Globus pallidus (tissue), 1 donor: ENCODE results near the gene PAPSS2.
"Not testable (repeated sequence)": the region's sequence is repeated elsewhere in the genome, so short reads cannot be mapped to it uniquely, and the experiment has no call there.

ENCODE experiments used
- DNase-seq: peaks from one replicate; pipeline ENCODE4 v3.0.0-alpha.2; 2015; ENCODE audit warnings: low spot score

PAPSS2 gene

DNA sequence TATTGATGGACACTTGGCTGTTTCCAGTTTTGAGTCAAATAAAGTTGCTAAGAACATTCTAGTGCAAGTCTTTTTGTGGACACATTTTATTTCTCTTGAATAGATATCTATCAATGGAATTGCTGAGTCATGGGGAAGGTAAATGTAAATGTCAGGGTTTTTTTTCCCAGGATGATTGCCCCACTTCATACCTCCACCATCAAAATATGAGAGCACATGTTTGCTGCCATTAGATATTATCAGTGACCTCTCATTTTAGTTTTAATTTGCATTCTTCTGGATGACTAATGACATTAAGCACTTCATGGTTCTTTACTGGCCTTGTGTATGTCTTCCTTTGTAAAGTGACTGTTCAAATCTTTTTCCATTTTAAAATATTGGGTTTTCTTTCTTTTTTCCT is 45.7 kb downstream of the PAPSS2 start:
- no peak for DNase-seq

DNA sequence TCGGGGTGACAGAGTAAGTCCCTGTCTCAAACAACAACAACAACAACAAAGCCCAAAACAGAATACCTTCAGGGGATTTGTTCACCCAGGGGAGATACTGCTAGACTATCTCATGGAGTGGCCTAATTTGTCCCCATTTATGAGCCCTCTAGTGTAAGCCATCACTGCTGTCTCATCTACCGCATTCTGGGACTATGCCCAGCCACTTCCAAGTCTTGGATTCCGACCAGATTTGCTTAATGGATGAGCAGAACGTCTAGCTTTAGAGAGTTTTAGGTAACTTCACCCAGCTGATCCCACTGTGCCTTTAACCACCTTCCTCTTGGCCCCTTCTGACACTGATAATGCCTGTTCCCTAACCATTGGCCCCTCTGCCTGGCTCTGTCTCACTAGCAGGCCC is 47.1 kb downstream of the PAPSS2 start:
- DNase-seq: no peak

DNA sequence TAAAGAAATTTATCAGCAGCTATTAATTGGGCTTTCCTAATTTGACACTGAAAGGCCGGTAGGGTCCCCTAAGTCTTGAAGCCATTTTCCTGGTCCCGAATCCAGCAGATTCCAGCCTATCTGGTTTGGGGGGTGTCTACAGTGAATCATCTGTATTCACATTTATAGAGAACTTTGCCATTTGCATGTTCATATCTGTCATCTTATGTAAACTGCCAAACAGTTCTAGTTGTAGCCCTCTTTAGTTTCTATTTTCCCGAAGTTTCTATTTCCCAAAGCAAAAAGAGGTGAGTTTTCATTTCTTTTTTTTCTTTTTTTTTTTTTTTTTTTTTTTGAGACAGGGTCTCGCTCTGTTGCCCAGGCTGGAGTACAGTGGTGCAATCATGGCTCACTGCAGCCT is 47.6 kb downstream of the PAPSS2 start:
- no peak for DNase-seq

DNA sequence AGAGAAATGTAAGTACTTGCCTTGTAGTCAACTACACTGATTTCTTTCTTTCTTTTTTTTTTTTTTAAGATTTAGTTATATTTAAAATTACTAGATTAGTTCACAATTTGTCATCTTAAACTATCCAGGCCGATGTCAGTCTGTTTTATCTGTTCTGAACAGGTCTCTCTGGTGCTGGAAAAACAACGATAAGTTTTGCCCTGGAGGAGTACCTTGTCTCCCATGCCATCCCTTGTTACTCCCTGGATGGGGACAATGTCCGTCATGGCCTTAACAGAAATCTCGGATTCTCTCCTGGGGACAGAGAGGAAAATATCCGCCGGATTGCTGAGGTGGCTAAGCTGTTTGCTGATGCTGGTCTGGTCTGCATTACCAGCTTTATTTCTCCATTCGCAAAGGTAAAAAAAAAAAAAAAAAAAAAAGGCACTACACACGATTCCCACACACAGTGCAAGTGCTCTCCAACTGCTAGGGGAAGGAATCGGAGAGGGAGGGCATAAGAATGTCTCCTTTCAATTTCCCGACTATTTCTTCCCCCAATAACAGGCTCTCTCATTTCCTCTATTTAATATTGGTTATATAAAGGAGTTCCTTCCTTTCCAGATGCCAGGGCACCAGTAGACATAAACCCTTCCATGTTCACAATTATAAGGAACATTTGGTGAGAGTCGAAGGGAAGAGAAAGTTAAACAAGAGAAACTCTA is 53.4 kb downstream of the PAPSS2 start:
- DNase-seq: no peak

DNA sequence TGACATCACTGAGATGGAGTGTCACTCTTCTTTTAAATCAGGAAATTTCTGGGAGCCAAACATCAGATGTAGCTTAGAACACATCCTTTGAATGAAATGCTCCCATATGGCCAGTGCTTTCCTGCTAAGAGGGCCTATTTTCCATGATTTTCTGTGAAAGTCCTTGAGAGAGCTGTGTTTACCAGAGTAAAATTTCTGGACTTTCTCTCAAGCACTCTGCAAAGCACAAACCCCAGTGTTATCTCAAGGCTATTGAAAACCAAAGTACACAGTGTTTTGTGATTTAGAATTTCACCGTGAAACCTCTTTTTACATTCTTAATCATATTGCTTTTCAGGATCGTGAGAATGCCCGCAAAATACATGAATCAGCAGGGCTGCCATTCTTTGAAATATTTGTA is 54.0 kb downstream of the PAPSS2 start:
- no peak for DNase-seq

DNA sequence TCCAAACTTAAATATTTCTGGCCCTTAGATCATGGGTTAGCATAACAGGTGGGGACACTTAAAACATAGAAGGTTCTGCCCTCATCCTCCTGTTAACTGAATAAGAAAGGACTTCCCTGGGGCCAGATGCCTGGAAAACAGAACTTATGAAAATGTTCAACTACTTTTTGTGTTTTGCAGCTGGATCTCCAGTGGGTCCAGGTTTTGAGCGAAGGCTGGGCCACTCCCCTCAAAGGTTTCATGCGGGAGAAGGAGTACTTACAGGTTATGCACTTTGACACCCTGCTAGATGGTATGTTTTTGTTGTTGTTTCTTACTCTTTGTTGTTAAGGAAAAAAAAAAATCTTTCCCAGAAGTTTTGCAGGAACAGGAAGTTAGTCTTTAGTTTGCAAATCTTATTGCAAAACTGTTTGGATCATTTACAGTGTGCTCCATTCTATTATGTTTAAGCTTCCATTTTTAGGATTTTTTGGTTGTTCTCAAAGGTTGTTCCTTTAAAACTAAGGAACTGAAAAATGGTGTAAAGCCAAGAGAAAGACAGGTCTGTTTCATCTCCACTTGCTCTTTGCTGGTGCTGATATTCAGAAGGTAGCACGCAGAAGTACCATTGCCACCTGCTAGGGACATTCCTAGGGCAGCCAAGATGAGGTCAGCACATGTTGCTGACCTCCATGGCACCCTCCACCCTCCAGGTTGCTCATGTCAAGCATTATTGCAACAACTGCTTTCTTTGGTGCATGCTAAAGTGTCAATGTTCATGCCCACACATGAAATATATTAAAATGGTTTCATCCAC is 56.1 kb downstream of the PAPSS2 start:
- no peak for DNase-seq

DNA sequence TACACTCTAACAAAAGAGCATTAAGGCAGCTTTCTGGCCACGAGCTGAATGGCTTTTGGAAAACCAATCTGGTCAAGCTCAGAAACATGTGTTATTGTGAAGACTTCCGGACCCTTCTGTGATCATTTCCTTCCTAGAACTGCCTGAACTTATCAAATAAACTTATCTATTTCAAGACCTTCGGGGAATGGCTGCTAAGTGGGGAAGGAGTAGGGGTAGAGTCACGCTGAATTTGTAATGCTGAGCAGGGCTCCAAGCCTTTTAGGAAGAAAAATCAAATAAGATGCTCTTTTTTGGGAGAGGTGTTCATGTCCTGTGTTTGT is 56.6 kb downstream of the PAPSS2 start:
- DNase-seq: no peak

DNA sequence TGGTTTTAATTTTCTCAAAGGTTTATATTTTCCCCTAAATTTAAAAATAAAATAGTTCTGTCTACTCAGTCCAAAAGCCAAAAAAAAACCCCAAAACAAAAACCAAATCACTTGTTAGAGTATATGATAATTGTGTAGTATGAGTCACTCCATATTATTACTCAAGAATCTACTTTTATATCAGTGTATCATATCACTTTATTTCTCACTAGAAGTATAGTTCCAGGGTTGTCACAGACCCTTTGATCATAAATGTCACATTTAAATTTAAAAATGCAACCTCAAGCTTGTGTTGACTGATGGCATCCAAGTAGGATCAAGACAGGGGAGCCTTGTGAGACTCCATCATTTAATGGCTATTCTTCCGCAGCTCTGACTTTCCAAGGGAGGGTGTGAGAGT is 61.0 kb downstream of the PAPSS2 start:
- no peak for DNase-seq

DNA sequence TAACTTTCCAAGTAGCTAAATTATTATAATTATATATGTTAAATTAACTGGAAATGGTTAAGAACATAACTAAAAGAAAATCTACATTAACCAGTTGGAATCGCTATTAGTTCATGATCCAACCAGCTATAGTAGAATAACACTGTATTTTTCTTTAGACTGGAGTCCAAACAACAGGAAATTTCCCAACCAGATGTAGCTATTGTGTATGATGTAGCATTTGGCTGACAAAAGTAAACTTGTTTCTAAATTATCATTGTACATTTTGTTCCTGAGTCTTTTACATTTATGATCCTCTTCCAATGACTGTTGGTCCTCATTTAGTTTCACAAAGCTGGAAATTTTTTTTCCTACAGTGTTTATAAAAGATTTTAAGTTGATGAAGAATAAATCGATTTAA is 62.1 kb downstream of the PAPSS2 start:
- DNase-seq: no peak

DNA sequence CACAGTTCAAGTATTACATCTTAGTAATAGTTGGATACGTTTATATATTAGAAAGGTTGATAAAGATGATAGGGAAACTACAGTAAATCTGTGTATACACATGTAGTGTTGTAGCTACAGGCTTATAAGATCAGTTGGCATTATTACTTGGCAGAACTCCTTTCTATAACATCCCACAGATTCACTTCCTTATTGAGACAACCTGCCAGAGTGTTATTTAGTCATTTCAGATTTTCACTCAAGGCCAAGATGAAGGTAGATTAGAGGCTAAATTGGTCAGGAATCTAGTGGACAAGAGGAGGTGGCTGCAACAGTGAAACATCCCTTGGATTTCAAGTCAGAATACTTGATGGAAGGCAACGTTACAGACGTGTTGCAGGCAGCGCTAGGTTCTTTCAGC is 63.0 kb downstream of the PAPSS2 start:
- no peak for DNase-seq

DNA sequence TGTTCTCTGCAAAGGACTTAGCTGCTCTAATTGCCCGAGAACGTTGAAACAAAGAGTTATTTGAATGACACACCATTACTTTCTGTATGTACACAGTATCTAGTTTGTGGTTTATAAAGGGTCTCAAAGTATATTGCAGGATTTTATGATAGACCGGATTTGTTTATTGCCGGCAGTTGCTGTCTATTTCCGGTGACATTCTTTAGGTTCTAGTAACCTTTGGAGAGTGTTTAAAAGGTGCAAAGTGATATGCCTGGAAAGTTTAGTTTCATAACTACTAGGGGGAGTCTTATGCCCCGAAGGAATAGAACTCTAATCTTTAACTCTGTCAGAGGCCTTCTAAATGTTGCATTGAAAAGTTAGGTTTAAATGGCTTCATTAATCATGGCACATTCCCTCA is 63.8 kb downstream of the PAPSS2 start:
- no peak for DNase-seq

DNA sequence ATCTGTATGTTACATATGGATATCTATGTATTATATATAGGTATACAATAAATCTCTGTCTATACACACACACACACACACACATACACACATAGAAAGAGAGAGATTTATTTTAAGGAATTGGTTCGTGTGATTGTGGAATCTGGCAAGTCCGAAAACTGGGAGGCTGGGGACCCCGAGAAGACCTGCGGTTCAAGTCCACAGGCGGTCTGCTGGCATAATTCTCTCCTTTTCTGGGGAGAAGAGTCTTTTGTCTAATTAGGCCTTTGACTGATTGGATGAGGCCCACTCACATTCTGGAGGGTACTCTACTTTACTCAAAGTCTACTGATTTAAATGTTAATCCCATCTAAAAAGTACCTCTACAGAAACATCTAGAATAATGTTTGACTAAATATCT is 65.1 kb downstream of the PAPSS2 start:
- no peak for DNase-seq

DNA sequence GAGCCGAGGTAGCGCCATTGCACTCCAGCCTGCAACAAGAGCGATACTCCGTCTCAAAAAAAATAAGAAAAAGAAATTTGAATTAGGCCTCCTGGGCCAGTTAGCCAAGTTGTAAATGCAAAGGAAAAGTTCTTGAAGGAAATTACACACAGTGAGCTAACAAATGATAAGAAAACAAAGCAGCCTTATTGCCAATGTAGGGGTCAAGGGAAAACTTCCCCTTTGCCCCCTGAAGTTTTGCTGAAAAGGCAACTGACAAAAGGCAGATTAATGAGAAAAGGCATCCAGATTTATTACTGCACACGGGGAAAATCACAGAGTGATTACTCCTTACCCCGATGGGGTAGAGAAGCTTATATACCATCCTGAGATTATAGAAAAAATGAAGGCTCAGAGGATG is 70.3 kb downstream of the PAPSS2 start:
- no peak for DNase-seq

DNA sequence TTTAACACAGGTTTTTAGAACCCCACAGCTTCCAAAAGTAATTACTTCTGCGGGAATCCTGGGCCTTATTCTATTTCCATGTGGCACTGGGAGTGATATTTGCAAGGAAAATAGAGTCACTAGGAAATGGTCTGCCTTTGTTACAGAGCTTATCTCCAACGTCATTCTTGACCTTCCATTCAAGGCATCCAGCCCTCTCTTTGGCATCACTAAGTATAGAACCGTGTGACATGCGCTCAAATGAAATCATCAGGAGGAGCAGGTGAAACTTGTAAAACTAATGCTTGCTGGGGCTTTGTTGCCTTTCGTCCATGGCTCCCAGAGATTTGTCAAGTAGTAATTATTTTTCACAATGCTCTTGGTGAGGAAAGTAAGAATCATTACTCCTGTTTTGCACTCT is 73.4 kb downstream of the PAPSS2 start:
- DNase-seq: no peak

DNA sequence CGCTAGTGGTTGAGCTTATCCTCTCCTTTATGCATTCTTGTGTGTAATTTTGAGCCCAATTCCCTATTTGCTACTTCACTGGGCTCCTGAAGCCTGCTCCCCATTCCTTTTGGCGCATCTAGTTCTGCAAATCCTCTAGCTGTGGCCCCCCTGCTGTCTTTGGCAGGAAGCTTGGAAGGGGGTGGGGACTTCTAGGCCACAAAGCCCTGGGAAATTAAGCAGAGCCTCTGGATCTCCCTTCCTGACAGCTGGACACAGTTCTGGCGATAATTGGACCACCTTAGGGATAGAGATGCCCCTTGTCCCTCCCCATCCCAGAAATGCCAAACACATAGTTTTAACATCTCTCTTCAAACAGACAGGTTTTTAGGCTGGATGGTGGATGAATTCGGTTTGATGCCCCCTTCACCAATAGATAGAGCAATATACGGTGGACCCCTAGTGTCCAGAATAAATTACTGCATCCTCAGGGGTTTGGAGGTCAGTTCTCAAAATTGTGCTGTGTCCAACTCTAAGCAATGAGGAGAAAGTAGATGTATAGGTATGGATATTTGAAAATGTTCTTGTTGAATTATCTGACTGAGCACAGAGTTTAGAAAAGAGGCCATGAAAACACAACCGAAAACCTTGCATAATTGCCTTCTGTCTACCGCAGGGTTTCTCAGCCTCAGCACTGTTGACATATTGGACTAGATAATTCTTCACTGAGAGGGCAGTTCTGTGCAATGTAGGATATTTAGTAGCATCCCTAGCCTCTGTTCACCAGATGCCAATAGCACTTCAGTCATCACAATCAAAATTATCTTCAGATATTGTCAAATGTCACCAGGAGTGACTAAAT is 75.5 kb downstream of the PAPSS2 start:
- peak; percentile 27 for DNase-seq

DNA sequence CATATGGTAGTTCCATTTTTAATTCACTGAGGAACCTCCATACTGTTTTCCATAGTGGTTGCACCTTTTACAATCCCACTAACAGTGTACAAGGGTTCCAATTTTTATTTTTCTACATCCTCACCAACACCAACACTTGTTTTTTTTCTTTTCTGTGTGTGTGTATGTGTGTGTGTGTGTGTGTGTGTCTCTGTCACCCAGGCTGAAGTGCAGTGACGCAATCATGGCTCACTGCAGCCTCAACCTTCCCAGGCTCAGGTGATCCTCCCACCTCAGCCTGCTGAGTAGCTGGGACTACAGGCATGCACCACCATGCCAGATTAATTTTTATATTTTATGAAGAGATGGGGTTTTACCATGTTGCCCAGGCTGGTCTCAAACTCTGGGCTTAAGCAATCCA is 78.6 kb downstream of the PAPSS2 start:
- not testable (repeated sequence) for DNase-seq

DNA sequence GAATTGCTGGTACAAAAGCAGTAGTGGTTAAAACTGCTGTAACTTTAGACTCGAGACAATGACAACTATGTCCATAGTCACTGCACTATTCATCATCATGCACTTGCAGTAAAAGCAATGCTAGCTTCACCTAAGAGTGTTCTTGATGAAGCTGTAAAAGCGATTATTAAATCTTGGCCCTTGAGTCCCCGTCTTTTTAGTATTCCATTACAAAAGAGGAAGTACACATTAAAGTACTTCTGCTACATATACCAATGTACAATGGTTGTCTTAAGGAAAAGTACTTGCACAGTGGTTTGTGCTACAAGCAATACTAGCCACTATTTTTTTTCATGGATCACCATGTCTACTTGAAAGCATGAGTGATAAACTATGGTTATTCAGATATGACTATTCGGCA is 80.0 kb downstream of the PAPSS2 start:
- no peak for DNase-seq

DNA sequence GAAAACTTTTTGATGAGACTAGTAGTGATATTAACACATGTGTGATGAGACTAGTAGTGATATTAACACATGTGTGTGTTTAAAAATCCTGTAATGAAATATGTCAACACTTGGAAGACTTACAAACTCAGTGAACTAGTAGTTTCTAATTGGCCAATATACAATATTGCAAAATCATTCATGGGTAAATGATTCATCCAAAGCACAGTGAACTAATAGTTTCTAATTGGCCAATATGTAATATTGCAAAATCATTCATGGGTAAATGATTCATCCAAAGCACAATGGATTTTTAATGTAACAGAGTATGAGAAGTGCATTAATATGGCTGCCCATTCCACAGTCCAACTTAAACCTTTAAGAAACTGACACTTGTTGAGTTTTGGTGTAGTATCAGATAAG is 80.6 kb downstream of the PAPSS2 start:
- no peak for DNase-seq

DNA sequence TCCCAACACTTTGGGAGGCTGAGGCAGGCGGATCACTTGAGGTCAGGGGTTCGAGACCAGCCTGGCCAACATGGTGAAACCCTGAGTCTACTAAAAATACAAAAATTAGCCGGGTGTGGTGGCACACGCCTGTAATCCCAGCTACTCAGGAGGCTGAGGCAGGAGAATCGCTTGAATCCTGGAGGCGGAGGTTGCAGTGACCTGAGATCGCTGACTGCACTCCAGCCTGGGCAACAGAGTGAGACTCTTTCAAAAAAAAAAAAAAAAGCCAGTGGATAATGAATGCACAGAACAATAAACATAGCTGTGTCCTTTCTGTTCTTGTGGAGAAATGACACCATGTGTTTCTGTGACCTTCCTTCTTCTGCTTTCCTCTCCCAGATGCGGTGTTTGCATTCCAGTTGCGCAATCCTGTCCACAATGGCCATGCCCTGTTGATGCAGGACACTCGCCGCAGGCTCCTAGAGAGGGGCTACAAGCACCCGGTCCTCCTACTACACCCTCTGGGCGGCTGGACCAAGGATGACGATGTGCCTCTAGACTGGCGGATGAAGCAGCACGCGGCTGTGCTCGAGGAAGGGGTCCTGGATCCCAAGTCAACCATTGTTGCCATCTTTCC is 83.4 kb downstream of the PAPSS2 start:
- DNase-seq: not testable (repeated sequence)

DNA sequence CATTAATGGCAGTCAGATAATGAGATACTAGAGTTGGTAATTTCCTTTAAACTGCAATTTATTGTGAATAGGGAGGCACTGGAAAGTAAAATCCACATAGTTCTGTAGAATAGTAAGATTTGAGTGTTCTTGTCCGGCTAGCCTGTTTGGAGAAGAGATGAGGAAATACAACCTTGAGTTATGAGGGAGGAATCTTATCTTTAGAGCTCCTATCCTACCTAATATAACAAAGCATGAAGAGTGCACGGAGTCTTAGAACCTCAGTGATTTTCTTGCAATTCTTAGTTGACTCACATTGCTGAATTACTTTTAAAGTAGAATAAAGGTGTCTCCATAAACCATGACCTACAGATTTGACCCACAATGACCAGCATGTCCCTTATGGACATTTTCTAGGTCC is 84.9 kb downstream of the PAPSS2 start:
- DNase-seq: no peak

DNA sequence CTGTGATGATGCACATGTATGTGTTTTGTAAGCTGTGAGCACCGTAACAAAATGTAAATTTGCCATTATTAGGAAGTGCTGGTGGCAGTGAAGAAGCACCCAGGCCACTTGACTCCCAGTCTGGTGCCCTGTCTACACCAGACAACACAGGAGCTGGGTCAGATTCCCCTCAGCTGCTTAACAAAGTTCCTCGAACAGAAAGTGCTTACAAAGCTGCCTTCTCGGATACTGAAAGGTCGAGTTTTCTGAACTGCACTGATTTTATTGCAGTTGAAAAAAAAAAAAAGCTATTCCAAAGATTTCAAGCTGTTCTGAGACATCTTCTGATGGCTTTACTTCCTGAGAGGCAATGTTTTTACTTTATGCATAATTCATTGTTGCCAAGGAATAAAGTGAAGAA is 87.2 kb downstream of the PAPSS2 start:
- DNase-seq: no peak

DNA sequence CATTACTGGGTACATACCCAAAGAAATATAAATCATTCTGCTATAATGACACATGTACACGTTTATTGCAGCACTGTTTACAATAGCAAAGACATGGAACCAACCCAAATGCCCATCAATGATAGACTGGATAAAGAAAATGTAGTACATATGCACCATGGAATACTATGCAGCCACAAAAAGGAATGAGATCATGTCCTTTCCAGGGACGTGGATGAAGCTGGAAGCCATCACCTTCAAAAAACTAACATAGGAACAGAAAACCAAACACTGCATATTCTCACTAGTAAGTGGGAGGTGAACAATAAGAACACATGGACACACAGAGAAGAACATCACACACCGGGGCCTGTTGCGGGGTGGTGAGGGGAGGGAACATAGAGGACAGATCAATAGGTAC is 88.6 kb downstream of the PAPSS2 start:
- not testable (repeated sequence) for DNase-seq
